Lung (tissue), 12 donors: ENCODE data around the gene NFAM1. TPM values are rescaled to one million over a fixed set of nuclear protein-coding genes. Genes with fewer than 3 reads are reported as not detected.

Source experiments
- ATAC-seq: fragments of 200-7000 bp; cut with Tn5 transposase; one replicate; pipeline ENCODE4 v1.9.1; 2020; ENCODE audit warnings: moderate number of reproducible peaks; ENCODE audit not compliant: insufficient read depth, low FRiP score
- DNase-seq, 3 donors: peaks; one replicate each; pipeline ENCODE4 v3.0.0-alpha.2; 2013 to 2017
- H3K27ac ChIP-seq, 2 donors: one replicate each; pipeline ENCODE4 v1.5.1; 2013; ENCODE audit warnings: mild to moderate bottlenecking in 2 of 2, moderate library complexity in 2 of 2, control low read depth in 1 of 2, inconsistent platforms in 1 of 2, low read depth in 1 of 2, low read length in 1 of 2
- H3K27me3 ChIP-seq, 3 donors: one replicate each; pipeline ENCODE4 v1.5.1; 2013; ENCODE audit warnings: low read length in 2 of 3; ENCODE audit not compliant: control insufficient read depth in 3 of 3, insufficient read depth in 3 of 3
- H3K36me3 ChIP-seq, 4 donors: one replicate each; pipeline ENCODE4 v1.5.1; 2013; ENCODE audit warnings: low read length in 4 of 4, mild to moderate bottlenecking in 1 of 4, moderate library complexity in 1 of 4; ENCODE audit not compliant: control insufficient read depth in 4 of 4, insufficient read depth in 4 of 4
- H3K4me1 ChIP-seq, 5 donors: one replicate each; pipeline ENCODE4 v1.5.1; 2013; ENCODE audit warnings: low read length in 5 of 5, mild to moderate bottlenecking in 2 of 5, moderate library complexity in 1 of 5; ENCODE audit not compliant: control insufficient read depth in 5 of 5, insufficient read depth in 5 of 5
- H3K4me3 ChIP-seq: one replicate; pipeline ENCODE4 v1.5.1; 2013; ENCODE audit warnings: mild to moderate bottlenecking, control low read depth, moderate library complexity
- H3K9ac ChIP-seq, 2 donors: one replicate each; pipeline ENCODE4 v1.5.1; 2013; ENCODE audit warnings: low read length in 2 of 2, control low read depth in 1 of 2; ENCODE audit not compliant: insufficient read depth in 1 of 2
- H3K9me3 ChIP-seq, 4 donors: one replicate each; pipeline ENCODE4 v1.5.1; 2013; ENCODE audit warnings: low read length in 3 of 4, mild to moderate bottlenecking in 1 of 4, moderate library complexity in 1 of 4; ENCODE audit not compliant: control insufficient read depth in 4 of 4, insufficient read depth in 3 of 4
- CTCF ChIP-seq: IDR thresholded peaks from 2 replicates; pipeline ENCODE4 v1.5.1; 2012; ENCODE audit warnings: mild to moderate bottlenecking; ENCODE audit errors: control extremely low read depth, extremely low read depth
- WGBS, 2 donors: extraction: QIAGEN DNeasy Blood & Tissue Kit; methylation state at CpG; one replicate each; pipeline ENCODE4 v1.1.7; 2013; 5-methylcytosine and 5-hydroxymethylcytosine counted together
- polyA plus RNA-seq, 2 donors: library from polyadenylated mRNA; stranded (reverse); fragments of 200-250 nt; gene quantifications; one replicate each; pipeline ENCODE4 v1.2.1, GENCODE V29; 2013
- total RNA-seq, 2 donors: library from RNA; depleted of rRNA in 1 of 2; stranded (reverse); fragments of >200 nt in 1 of 2; gene quantifications; one replicate each; pipeline ENCODE4 v1.2.1, GENCODE V29; 2014 to 2021
- donor health status: control.
- donor health status: control.
- donor health status: Bipolar disorder and iron deficiency.
- donor health status: healthy.
- donor health status: DM: yes; HTN: yes; CAD: no.

Gene NFAM1
- total and polyA plus RNA-seq, 4 donors: 2.2 to 24.6 (median 9.0) TPM

- H3K27ac ChIP-seq: no peak overlapping the region
- ATAC-seq (no peak), DNase-seq (no peak)
- H3K27me3 ChIP-seq: no peaks in the 10 kb centered on the region
- peaks cover 0 to 18% (median 7%) of the 10 kb centered on the region in 5 donors for H3K4me1 ChIP-seq
- 92 to 94% methylated on average over 16 of the region's 16 CpGs for WGBS, 2 donors
- no peak overlapping the region for H3K4me3 ChIP-seq
- TF ChIP-seq CTCF: no peak
- no peaks in the 10 kb centered on the region for H3K9me3 ChIP-seq
- no peak overlapping the region for H3K9ac ChIP-seq
- no peaks in the 10 kb centered on the region for H3K36me3 ChIP-seq
Observed at GRCh38 chr22:42379966-42380537, 52.2 kb downstream of the NFAM1 start.

GRCh38 chr22:42376711-42377554 is 55.3 kb downstream of the NFAM1 start:
- Histone ChIP-seq H3K9ac (peak overlapping the region in 1 of 2 donors; percentile 47), H3K4me1 (peaks cover 0 to 24% (median 7%) of the 10 kb centered on the region in 5 donors), H3K27ac (no peak overlapping the region), H3K4me3 (no peak overlapping the region), H3K9me3 (no peaks in the 10 kb centered on the region), H3K27me3 (no peaks in the 10 kb centered on the region), H3K36me3 (no peaks in the 10 kb centered on the region)
- ATAC-seq: no peak
- peak; percentile 87 to 91 (median 89) for DNase-seq
- 45 to 66% methylated on average over 12 of the region's 12 CpGs for WGBS, 2 donors
- TF ChIP-seq CTCF: no peak

- ATAC-seq (peak; percentile 30), DNase-seq (no peak)
- TF ChIP-seq CTCF: no peak
- no peaks in the 10 kb centered on the region for H3K36me3 ChIP-seq
- no peak overlapping the region for H3K4me3 ChIP-seq
- H3K9me3 ChIP-seq: no peaks in the 10 kb centered on the region
- no peaks in the 10 kb centered on the region for H3K27me3 ChIP-seq
- 50 to 74% methylated on average over 5 of the region's 5 CpGs for WGBS, 2 donors
- H3K27ac ChIP-seq: no peak overlapping the region
- peaks cover 0 to 24% (median 3%) of the 10 kb centered on the region in 5 donors for H3K4me1 ChIP-seq
- no peak overlapping the region for H3K9ac ChIP-seq
Observed at GRCh38 chr22:42375982-42376381, 56.2 kb downstream of the NFAM1 start.
